ENCODE measurements around the gene PDE4D. TPM values are rescaled to one million over a fixed set of nuclear protein-coding genes. Genes with fewer than 3 reads are reported as not detected.

PDE4D gene
- polyA plus RNA-seq, 1 donor (not counting 4 experiments of a cell fraction or from before 2014, with no cell fraction given) = 3.6 TPM

GRCh38 chr5:59516161-59516560 is 377.4 kb downstream of the PDE4D start:
- Histone ChIP-seq H3K9ac (ENCODE audit: control insufficient read depth, extremely low read depth, insufficient read depth, low read length) (no peak overlapping the region), H3K27me3 (ENCODE audit: control insufficient read depth, extremely low read depth, insufficient read depth, low read length) (no peaks in the 10 kb centered on the region), H3K4me2 (ENCODE audit: control insufficient read depth, extremely low read depth, insufficient read depth, low read depth, low read length) (no peak overlapping the region), H3K27ac (ENCODE audit: control insufficient read depth, insufficient read depth, low read length) (no peak overlapping the region), H2AFZ (ENCODE audit: control insufficient read depth, low read length) (no peak overlapping the region), H4K20me1 (ENCODE audit: control insufficient read depth, extremely low read depth, insufficient read depth, low read length) (no peaks in the 10 kb centered on the region), H3K79me2 (ENCODE audit: control insufficient read depth, insufficient read depth, low read length) (no peaks in the 10 kb centered on the region), H3K4me3 (ENCODE audit: control insufficient read depth in 2 of 3, extremely low read depth in 1 of 3, insufficient read depth in 2 of 3, low read depth in 1 of 3, low read length in 3 of 3) (no peak overlapping the region), H3K9me1 (ENCODE audit: control insufficient read depth, extremely low read depth, insufficient read depth, low read length) (no peaks in the 10 kb centered on the region), H3K36me3 (ENCODE audit: control insufficient read depth in 2 of 2, extremely low read depth in 1 of 2, insufficient read depth in 2 of 2, low read length in 2 of 2) (no peaks in the 10 kb centered on the region), H3K4me1 (ENCODE audit: control insufficient read depth, extremely low read depth, insufficient read depth, low read length) (peaks cover 11% of the 10 kb centered on the region), H3K9me3 (ENCODE audit: control insufficient read depth, low read depth, low read length) (no peaks in the 10 kb centered on the region)
- DNase-seq (ENCODE audit: low read depth, low spot score) = no peak
- no peak for FAIRE-seq
- TF ChIP-seq EZH2 (IDR thresholded peaks at IDR 0.05; ENCODE audit: low read length) (no peak), CTCF (optimal IDR thresholded peaks at IDR 0.05 in 1 of 3, IDR thresholded peaks at IDR 0.05 in 1 of 3, conservative IDR thresholded peaks at IDR 0.05 in 1 of 3; ENCODE audit: extremely low read depth in 1 of 3, insufficient read depth in 2 of 3, low read length in 3 of 3) (no peak)
- dilution Hi-C loops (cut with MboI; ENCODE audit: extremely low pct_ligation_motif_present, low sequenced_read_pairs) = no loop called here

- no peak overlapping the region for H3K9ac ChIP-seq (ENCODE audit: control insufficient read depth, extremely low read depth, insufficient read depth, low read length)
- peak in 1 of 3 experiments; percentile 19 for TF ChIP-seq CTCF (optimal IDR thresholded peaks at IDR 0.05 in 1 of 3, IDR thresholded peaks at IDR 0.05 in 1 of 3, conservative IDR thresholded peaks at IDR 0.05 in 1 of 3; ENCODE audit: extremely low read depth in 1 of 3, insufficient read depth in 2 of 3, low read length in 3 of 3)
- no peak for TF ChIP-seq EZH2 (IDR thresholded peaks at IDR 0.05; ENCODE audit: low read length)
- no peaks in the 10 kb centered on the region for H4K20me1 ChIP-seq (ENCODE audit: control insufficient read depth, extremely low read depth, insufficient read depth, low read length)
- no peak overlapping the region for H3K4me3 ChIP-seq (ENCODE audit: control insufficient read depth in 2 of 3, extremely low read depth in 1 of 3, insufficient read depth in 2 of 3, low read depth in 1 of 3, low read length in 3 of 3)
- no peak overlapping the region for H2AFZ ChIP-seq (ENCODE audit: control insufficient read depth, low read length)
- no peaks in the 10 kb centered on the region for H3K27me3 ChIP-seq (ENCODE audit: control insufficient read depth, extremely low read depth, insufficient read depth, low read length)
- DNase-seq (ENCODE audit: low read depth, low spot score) = no peak
- H3K4me2 ChIP-seq (ENCODE audit: control insufficient read depth, extremely low read depth, insufficient read depth, low read depth, low read length) = no peak overlapping the region
- FAIRE-seq = no peak
- no peaks in the 10 kb centered on the region for H3K36me3 ChIP-seq (ENCODE audit: control insufficient read depth in 2 of 2, extremely low read depth in 1 of 2, insufficient read depth in 2 of 2, low read length in 2 of 2)
- dilution Hi-C loops (cut with MboI; ENCODE audit: extremely low pct_ligation_motif_present, low sequenced_read_pairs) = no loop called here
- H3K27ac ChIP-seq (ENCODE audit: control insufficient read depth, insufficient read depth, low read length) = no peak overlapping the region
- H3K9me1 ChIP-seq (ENCODE audit: control insufficient read depth, extremely low read depth, insufficient read depth, low read length) = no peaks in the 10 kb centered on the region
- no peaks in the 10 kb centered on the region for H3K79me2 ChIP-seq (ENCODE audit: control insufficient read depth, insufficient read depth, low read length)
- H3K9me3 ChIP-seq (ENCODE audit: control insufficient read depth, low read depth, low read length) = no peaks in the 10 kb centered on the region
- H3K4me1 ChIP-seq (ENCODE audit: control insufficient read depth, extremely low read depth, insufficient read depth, low read length) = no peaks in the 10 kb centered on the region
These were observed 387.1 kb downstream of the PDE4D start for GRCh38 chr5:59506285-59506877.
